ENCODE measurements around the gene PTPRU. TPM values are rescaled to one million over a fixed set of nuclear protein-coding genes. Genes with fewer than 3 reads are reported as not detected.

Gene PTPRU
- total RNA-seq (2014; rRNA removed; shearing (Covaris generic)): 3.0 and 7.4 TPM in 2 replicates

DNA sequence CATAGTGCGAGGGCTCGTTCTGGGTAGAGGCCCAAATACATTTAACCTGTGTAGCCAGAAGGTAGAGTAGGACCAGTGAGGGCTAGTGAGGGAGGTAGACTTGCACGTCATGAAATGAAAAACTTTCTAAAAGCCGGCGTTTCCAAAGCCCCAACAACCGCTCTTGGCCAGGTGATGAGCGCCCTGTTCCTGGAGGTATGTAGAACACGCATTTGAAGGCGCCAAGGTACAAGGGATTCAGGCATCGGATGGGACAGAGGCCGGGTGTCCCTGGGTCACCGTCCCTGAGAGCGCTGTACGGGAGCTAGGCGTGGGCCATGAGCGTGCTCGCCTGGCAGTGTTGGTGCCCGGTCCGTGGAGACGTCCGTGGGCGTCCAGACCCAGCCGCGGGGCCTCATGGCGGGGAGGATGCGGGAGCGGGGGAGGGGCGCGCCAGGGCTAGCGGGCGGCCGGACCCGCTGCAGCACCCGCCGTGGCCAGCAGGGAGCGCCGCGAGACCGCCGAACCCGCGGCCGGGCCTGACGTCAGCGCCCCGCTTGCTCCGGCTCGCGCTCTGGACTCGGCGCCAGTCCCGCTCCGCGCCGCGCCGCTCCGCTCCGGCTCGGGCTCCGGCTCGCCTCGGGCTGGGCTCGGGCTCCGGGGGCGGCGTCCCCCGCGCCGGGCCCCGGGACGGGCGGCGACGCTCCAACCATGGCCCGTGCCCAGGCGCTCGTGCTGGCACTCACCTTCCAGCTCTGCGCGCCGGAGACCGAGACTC, at the start of gene PTPRU:
Gene PTPRU, plus strand, starts transcription at position 568 of the 757 bp plus-strand sequence. Its CDS starts 123 bp downstream, at position 691.
- DNase-seq (ENCODE audit: low spot score): no peak

DNA sequence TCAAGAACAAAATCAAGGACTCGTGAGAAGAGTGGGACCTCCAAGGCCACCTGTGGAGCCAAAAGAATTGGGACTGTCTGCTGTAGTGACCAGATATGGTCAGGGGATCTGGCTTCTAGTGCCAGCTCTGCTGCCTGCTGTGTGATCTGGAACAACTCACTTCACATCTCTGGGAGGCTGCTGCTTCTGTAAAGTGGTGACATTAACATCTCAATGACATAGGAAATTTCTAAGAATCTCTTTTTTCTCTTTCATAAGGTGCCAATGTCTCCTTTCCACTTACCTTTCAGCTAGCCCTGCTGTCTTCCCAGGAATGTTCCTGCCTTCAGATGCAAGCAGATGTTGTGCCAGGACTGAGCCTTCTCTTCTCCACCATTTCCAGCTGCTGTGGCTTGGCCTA, 49.6 kb upstream of the PTPRU start:
- DNase-seq (ENCODE audit: low spot score): no peak

- DNase-seq (ENCODE audit: low spot score): no peak
Observed at GRCh38 chr1:29190718-29191117, 45.6 kb upstream of the PTPRU start.

GRCh38 chr1:29193879-29194455, 42.4 kb upstream of the PTPRU start:
- no peak for DNase-seq (ENCODE audit: low spot score)

DNA sequence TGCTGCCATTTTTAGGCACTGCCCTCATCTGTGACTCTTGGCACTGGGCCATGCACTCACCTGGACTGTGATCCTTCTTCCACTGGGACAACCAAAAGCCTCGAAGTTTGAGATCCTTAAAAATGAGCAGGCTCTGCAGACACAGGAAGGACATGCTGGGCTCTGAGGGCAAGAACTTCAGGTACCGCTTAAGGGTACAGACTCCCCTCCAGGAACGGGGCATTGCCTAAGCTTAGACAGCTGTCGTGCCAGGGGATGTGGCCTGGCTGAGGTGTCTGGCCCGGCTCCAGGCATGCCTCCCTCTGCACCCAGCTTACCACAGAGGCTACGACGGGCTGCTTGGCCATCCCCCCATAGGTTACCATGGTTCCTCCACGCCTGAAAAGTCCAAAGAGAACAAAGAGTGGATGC, 40.4 kb upstream of the PTPRU start:
- DNase-seq (ENCODE audit: low spot score): no peak

- DNase-seq (ENCODE audit: low spot score): no peak
Observed at GRCh38 chr1:29196863-29197589, 39.3 kb upstream of the PTPRU start.

GRCh38 chr1:29197590-29197924, 38.8 kb upstream of the PTPRU start:
- DNase-seq (ENCODE audit: low spot score): peak; percentile 25

- no peak for DNase-seq (ENCODE audit: low spot score)
Observed at GRCh38 chr1:29197993-29198392, 38.3 kb upstream of the PTPRU start.

- no peak for DNase-seq (ENCODE audit: low spot score)
Observed at GRCh38 chr1:29200906-29201594, 35.3 kb upstream of the PTPRU start.

DNA sequence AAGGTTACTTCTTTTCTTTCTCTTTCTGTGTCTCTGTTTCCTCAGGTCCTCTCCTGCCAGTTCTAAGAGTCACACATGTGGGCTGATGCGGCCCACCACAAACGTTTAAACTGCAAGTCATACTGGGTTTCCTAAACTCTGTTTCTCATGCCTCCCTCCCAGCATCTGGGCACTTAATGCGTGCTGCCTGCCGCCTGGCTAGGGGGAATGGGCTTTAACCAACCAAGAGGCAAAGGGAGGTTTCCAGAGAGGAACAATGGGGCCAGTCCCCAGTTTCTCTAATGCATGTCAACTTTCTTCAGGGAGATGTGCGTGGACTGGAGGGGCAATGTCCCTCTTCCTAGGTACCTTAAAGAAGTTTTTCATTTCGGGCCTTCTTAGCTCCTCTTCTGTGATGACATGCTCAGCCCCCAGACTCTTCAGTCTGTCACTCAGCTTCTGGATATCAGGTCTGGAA, 34.7 kb upstream of the PTPRU start:
- no peak for DNase-seq (ENCODE audit: low spot score)

- DNase-seq (ENCODE audit: low spot score): no peak
Observed at GRCh38 chr1:29202053-29202452, 34.3 kb upstream of the PTPRU start.

- peak; percentile 92 for DNase-seq (ENCODE audit: low spot score)
Observed at GRCh38 chr1:29202584-29203340, 33.6 kb upstream of the PTPRU start.

GRCh38 chr1:29208442-29208841, 27.9 kb upstream of the PTPRU start:
- no peak for DNase-seq (ENCODE audit: low spot score)

DNA sequence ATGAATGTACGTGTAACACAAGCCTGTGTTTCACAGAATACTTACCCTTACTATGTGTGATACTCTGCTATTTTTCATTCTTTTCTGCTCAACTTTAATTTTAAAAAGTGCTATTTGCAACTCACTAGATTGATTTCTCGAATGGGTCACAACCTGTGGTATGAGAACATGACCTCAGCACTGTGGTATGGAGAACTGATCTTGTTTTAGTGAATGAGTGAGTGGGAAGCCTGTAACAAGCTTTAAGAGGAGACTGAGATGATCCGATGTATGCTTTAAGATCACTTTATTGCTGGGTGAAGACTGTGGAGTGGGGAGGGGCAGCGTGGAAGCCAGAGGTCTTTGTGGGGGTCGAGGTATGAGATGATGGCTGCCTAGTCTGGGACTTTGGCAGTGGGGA, 27.1 kb upstream of the PTPRU start:
- DNase-seq (ENCODE audit: low spot score): no peak

DNA sequence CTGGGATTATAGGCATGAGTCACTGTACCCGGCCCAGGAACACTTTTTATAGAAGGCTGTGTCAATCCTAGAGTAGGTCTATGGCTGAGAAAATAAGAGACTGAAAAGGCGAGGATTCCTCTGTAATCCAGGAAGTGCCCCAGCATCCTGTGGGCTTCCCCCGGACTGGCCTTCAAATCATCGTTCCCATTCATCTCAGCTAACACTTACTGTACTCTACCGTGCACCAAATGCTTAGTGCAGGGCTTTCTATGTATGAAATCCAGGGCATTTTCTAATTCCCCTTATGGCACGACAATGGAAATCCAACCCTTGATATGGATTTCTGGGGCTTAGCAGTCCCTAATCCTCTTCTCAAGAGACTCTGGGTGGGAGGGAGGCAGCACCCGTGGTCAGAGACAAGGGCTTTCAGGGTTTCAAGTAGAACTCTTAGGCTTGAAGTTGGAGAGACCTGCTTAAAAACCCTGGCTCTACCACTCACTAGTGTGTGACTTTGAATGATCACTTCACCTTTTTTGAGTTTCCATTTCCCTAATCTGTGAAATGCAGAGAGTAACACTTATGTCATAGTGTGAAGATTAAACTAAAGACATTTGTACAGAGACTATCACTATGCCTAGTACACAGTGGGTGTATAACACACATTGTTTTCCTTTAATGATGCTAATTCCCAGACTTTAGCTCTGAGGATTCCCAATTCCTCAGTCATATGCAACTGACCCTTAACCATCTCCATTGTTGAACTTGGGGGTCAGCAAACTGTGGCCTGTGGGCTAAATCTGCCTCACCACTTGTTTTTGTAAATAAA, 25.8 kb upstream of the PTPRU start:
- no peak for DNase-seq (ENCODE audit: low spot score)

- no peak for DNase-seq (ENCODE audit: low spot score)
Observed at GRCh38 chr1:29211086-29212030, 25.0 kb upstream of the PTPRU start.

GRCh38 chr1:29213055-29213454, 23.3 kb upstream of the PTPRU start:
- DNase-seq (ENCODE audit: low spot score): no peak

- no peak for DNase-seq (ENCODE audit: low spot score)
Observed at GRCh38 chr1:29217633-29218032, 18.7 kb upstream of the PTPRU start.

GRCh38 chr1:29218223-29218622, 18.1 kb upstream of the PTPRU start:
- DNase-seq (ENCODE audit: low spot score): no peak

DNA sequence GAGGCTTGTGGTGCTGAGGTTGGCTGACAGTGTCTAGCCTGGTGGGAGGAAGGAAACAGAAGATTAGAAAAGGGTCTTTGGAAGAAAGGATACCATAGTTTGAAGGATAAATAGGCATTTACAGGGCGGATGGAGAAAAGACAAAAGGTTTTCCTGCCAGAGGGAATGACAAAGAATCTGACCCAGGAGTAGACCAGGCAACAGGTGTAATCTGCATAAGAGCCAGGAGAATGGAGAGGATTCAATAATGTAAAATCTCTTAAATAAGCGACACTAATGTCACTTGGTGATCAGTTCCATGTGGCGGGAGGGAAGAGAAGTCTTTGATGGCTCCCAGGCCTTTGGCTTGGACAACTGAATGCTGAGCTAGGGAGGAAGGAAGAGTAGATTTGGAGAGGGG, 15.0 kb upstream of the PTPRU start:
- DNase-seq (ENCODE audit: low spot score): no peak
